Neural cell (in vitro differentiated cells): Measurements from ENCODE around the gene SMKR1.

Experiments
- CTCF ChIP-seq: fragments of 450-650 bp; IDR thresholded peaks from 2 replicates; pipeline ENCODE4 v1.5.1; 2014; ENCODE audit warnings: antibody characterized with exemption, mild to moderate bottlenecking, moderate library complexity; ENCODE audit not compliant: poor library complexity, severe bottlenecking
- EP300 ChIP-seq: fragments of 450-650 bp; conservative IDR thresholded peaks from 2 replicates; pipeline ENCODE4 v1.6.1; 2014; ENCODE audit warnings: antibody characterized with exemption, mild to moderate bottlenecking, moderate library complexity; ENCODE audit not compliant: poor library complexity, severe bottlenecking
- EZH2 ChIP-seq: fragments of 200-600, 300-800 bp; shearing (Covaris generic), sonication (generic); IDR thresholded peaks from 2 replicates; pipeline ENCODE4 v1.6.1; 2014; ENCODE audit warnings: antibody characterized with exemption, low read length, borderline replicate concordance, mild to moderate bottlenecking; ENCODE audit not compliant: insufficient read depth, poor library complexity, severe bottlenecking
- RAD21 ChIP-seq: fragments of 450-650 bp; conservative IDR thresholded peaks from 2 replicates; pipeline ENCODE4 v1.6.1; 2014; ENCODE audit warnings: antibody characterized with exemption, mild to moderate bottlenecking, moderate library complexity
- REST ChIP-seq: IDR thresholded peaks from 2 replicates; pipeline ENCODE4 v1.6.1; 2012; ENCODE audit warnings: borderline replicate concordance

GRCh38 chr7:129454249-129454551 lies 48.1 kb upstream of the SMKR1 start:
- TF ChIP-seq CTCF (no peak), EP300 (no peak), REST (no peak), EZH2 (no peak), RAD21 (no peak)
